Measurements from ENCODE around the gene CTBP2. TPM values are rescaled to one million over a fixed set of nuclear protein-coding genes. Genes with fewer than 3 reads are reported as not detected.

The CTBP2 gene
- total RNA-seq, 1 experiment from 2014 or later = 97.2 TPM

GRCh38 chr10:125035136-125035535 lies 125.2 kb downstream of the CTBP2 start:
- Mint-ChIP-seq H3K36me3 (ENCODE audit: insufficient read depth, unreplicated experiment) (peaks cover 73% of the 10 kb centered on the region), H3K4me3 (ENCODE audit: unreplicated experiment) (no peak overlapping the region), H3K4me1 (ENCODE audit: low read depth, unreplicated experiment) (peaks cover 26% of the 10 kb centered on the region), H3K27ac (ENCODE audit: unreplicated experiment) (peak overlapping the region; percentile 1), H3K9me3 (ENCODE audit: unreplicated experiment) (no peaks in the 10 kb centered on the region), H3K27me3 (ENCODE audit: insufficient read depth, unreplicated experiment) (no peaks in the 10 kb centered on the region)
- H3K27me3 ChIP-seq (replicated peaks; ENCODE audit: control insufficient read depth, insufficient read depth, low read length) = no peaks in the 10 kb centered on the region
- peaks cover 28% of the 10 kb centered on the region for H3K4me1 ChIP-seq
- intact Hi-C loops (cut with micrococcal nuclease; ENCODE audit: unreplicated experiment) = no loop called here
- POLR2A ChIA-PET = no interaction called here
- no peak overlapping the region for H3K4me3 ChIP-seq (ENCODE audit: low read depth, low read length)
- H3K9me3 ChIP-seq = no peaks in the 10 kb centered on the region
- CTCF ChIA-PET = interaction anchor here (2.1 kb wide), 1 partner anchor 13 kb away, joined by 9 read pairs; no protein-coding TSS in a partner anchor
- no peak for DNase-seq
- TF ChIP-seq, protein P1, sequence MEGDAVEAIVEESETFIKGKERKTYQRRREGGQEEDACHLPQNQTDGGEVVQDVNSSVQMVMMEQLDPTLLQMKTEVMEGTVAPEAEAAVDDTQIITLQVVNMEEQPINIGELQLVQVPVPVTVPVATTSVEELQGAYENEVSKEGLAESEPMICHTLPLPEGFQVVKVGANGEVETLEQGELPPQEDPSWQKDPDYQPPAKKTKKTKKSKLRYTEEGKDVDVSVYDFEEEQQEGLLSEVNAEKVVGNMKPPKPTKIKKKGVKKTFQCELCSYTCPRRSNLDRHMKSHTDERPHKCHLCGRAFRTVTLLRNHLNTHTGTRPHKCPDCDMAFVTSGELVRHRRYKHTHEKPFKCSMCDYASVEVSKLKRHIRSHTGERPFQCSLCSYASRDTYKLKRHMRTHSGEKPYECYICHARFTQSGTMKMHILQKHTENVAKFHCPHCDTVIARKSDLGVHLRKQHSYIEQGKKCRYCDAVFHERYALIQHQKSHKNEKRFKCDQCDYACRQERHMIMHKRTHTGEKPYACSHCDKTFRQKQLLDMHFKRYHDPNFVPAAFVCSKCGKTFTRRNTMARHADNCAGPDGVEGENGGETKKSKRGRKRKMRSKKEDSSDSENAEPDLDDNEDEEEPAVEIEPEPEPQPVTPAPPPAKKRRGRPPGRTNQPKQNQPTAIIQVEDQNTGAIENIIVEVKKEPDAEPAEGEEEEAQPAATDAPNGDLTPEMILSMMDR (IDR thresholded peaks at IDR 0.05; ENCODE audit: insufficient read depth in 1 of 2, low read depth in 1 of 2, low read length in 1 of 2, severe bottlenecking in 1 of 2, unreplicated experiment in 1 of 2) = no peak
- no TSS peak for BruUV-seq (replicated peaks)
- H3K36me3 ChIP-seq (ENCODE audit: control insufficient read depth, insufficient read depth, low read length) = 0 out of 2 replicates have a peak, but pooled peaks cover 2% of the 10 kb centered on the region

GRCh38 chr10:125034675-125035074 lies 125.7 kb downstream of the CTBP2 start:
- no peaks in the 10 kb centered on the region for H3K9me3 ChIP-seq
- H3K4me3 ChIP-seq (ENCODE audit: low read depth, low read length) = no peak overlapping the region
- H3K4me3 Mint-ChIP-seq (ENCODE audit: unreplicated experiment) = no peak overlapping the region
- H3K27me3 ChIP-seq (replicated peaks; ENCODE audit: control insufficient read depth, insufficient read depth, low read length) = no peaks in the 10 kb centered on the region
- intact Hi-C loops (cut with micrococcal nuclease; ENCODE audit: unreplicated experiment) = no loop called here
- 0 out of 2 replicates have a peak, but pooled peaks cover 2% of the 10 kb centered on the region for H3K36me3 ChIP-seq (ENCODE audit: control insufficient read depth, insufficient read depth, low read length)
- CTCF ChIA-PET = interaction anchor here (2.1 kb wide), 1 partner anchor 13 kb away, joined by 9 read pairs; no protein-coding TSS in a partner anchor
- H3K9me3 Mint-ChIP-seq (ENCODE audit: unreplicated experiment) = no peaks in the 10 kb centered on the region
- no TSS peak for BruUV-seq (replicated peaks)
- H3K4me1 Mint-ChIP-seq (ENCODE audit: low read depth, unreplicated experiment) = peaks cover 30% of the 10 kb centered on the region
- peak overlapping the region; percentile 1 for H3K27ac Mint-ChIP-seq (ENCODE audit: unreplicated experiment)
- TF ChIP-seq, protein P1 (IDR thresholded peaks at IDR 0.05; ENCODE audit: insufficient read depth in 1 of 2, low read depth in 1 of 2, low read length in 1 of 2, severe bottlenecking in 1 of 2, unreplicated experiment in 1 of 2) = no peak
- H3K4me1 ChIP-seq = peaks cover 29% of the 10 kb centered on the region
- DNase-seq = no peak
- H3K27me3 Mint-ChIP-seq (ENCODE audit: insufficient read depth, unreplicated experiment) = no peaks in the 10 kb centered on the region
- POLR2A ChIA-PET = no interaction called here
- peaks cover 69% of the 10 kb centered on the region for H3K36me3 Mint-ChIP-seq (ENCODE audit: insufficient read depth, unreplicated experiment)

- Histone ChIP-seq H3K4me1 (peaks cover 29% of the 10 kb centered on the region), H3K9me3 (no peaks in the 10 kb centered on the region), H3K4me3 (ENCODE audit: low read depth, low read length) (no peak overlapping the region), H3K36me3 (ENCODE audit: control insufficient read depth, insufficient read depth, low read length) (0 out of 2 replicates have a peak, but pooled peaks cover 2% of the 10 kb centered on the region), H3K27me3 (replicated peaks; ENCODE audit: control insufficient read depth, insufficient read depth, low read length) (no peaks in the 10 kb centered on the region)
- H3K4me3 Mint-ChIP-seq (ENCODE audit: unreplicated experiment) = no peak overlapping the region
- CTCF ChIA-PET = no interaction called here
- peaks cover 35% of the 10 kb centered on the region for H3K4me1 Mint-ChIP-seq (ENCODE audit: low read depth, unreplicated experiment)
- POLR2A ChIA-PET = no interaction called here
- H3K27me3 Mint-ChIP-seq (ENCODE audit: insufficient read depth, unreplicated experiment) = no peaks in the 10 kb centered on the region
- BruUV-seq (replicated peaks) = no TSS peak
- peaks cover 70% of the 10 kb centered on the region for H3K36me3 Mint-ChIP-seq (ENCODE audit: insufficient read depth, unreplicated experiment)
- no peak overlapping the region for H3K27ac Mint-ChIP-seq (ENCODE audit: unreplicated experiment)
- DNase-seq = no peak
- TF ChIP-seq, protein P1 (IDR thresholded peaks at IDR 0.05; ENCODE audit: insufficient read depth in 1 of 2, low read depth in 1 of 2, low read length in 1 of 2, severe bottlenecking in 1 of 2, unreplicated experiment in 1 of 2) = no peak
- intact Hi-C loops (cut with micrococcal nuclease; ENCODE audit: unreplicated experiment) = no loop called here
- no peaks in the 10 kb centered on the region for H3K9me3 Mint-ChIP-seq (ENCODE audit: unreplicated experiment)
Measured at GRCh38 chr10:125033146-125033924, 127.0 kb downstream of the CTBP2 start.
